ENCODE results near the gene GTSF1L.

- TF ChIP-seq CTCF (IDR thresholded peaks at IDR 0.05) (no peak), POLR2A (IDR thresholded peaks at IDR 0.05) (no peak)
These were observed 6.8 kb downstream of the GTSF1L start for GRCh38 chr20:43720007-43720406.

Data from thyroid gland (tissue), 4 donors.